Common myeloid progenitor, CD34-positive (primary cell): ENCODE results near the gene ANO3.

Experiments used
- CTCF ChIA-PET: fragments of 350-600 bp; sonication (Branson Sonifier 250); formaldehyde crosslinking; loops from one replicate; lab custom pipeline; 2021; ENCODE audit warnings: antibody characterized with exemption; lab: Charles Lee
- POLR2A ChIA-PET: fragments of 350-600 bp; sonication (Branson Sonifier 250); formaldehyde crosslinking; loops from one replicate; lab custom pipeline; 2021; ENCODE audit warnings: antibody characterized with exemption; lab: Charles Lee
- DNase-seq, 3 donors: peaks; one replicate each; pipeline versions ENCODE4 v3.0.0 to v3.0.0-alpha.2; 2013
- H3K27ac ChIP-seq, 2 experiments: 1 replicate in 1 of 2; 2 replicates in 1 of 2; pipeline ENCODE4 v1.7.0; 2013; ENCODE audit warnings: inconsistent platforms in 2 of 2, low read length in 2 of 2, mild to moderate bottlenecking in 2 of 2, low read depth in 1 of 2, moderate library complexity in 1 of 2; ENCODE audit not compliant: severe bottlenecking in 2 of 2, insufficient read depth in 1 of 2, poor library complexity in 1 of 2
- H3K27me3 ChIP-seq, 5 experiments: replicated peaks in 2 of 5; 1 replicate in 3 of 5; 2 replicates in 2 of 5; pipeline versions ENCODE4 v1.6.1 to v1.7.0; 2013; ENCODE audit warnings: low read length in 4 of 5, mild to moderate bottlenecking in 2 of 5, moderate library complexity in 2 of 5, inconsistent platforms in 1 of 5; ENCODE audit not compliant: insufficient read depth in 5 of 5, control insufficient read depth in 4 of 5
- H3K36me3 ChIP-seq, 4 experiments: 1 replicate in 2 of 4; 2 replicates in 2 of 4; pipeline versions ENCODE4 v1.6.1 to v1.7.0; 2013; ENCODE audit warnings: low read length in 3 of 4, control low read depth in 1 of 4, mild to moderate bottlenecking in 1 of 4; ENCODE audit not compliant: control insufficient read depth in 4 of 4, insufficient read depth in 4 of 4
- H3K4me1 ChIP-seq, 4 experiments: 1 replicate in 3 of 4; 2 replicates in 1 of 4; pipeline versions ENCODE4 v1.6.1 to v1.7.1; 2013; ENCODE audit warnings: low read length in 3 of 4, mild to moderate bottlenecking in 3 of 4, control low read depth in 1 of 4, inconsistent platforms in 1 of 4, moderate library complexity in 1 of 4; ENCODE audit not compliant: control insufficient read depth in 4 of 4, insufficient read depth in 4 of 4; ENCODE audit errors: control extremely low read depth in 1 of 4
- H3K4me3 ChIP-seq, 7 experiments: 1 replicate in 4 of 7; 2 replicates in 3 of 7; pipeline versions ENCODE4 v1.5.1 to v1.7.0; 2013; ENCODE audit warnings: mild to moderate bottlenecking in 7 of 7, low read length in 6 of 7, moderate library complexity in 6 of 7, inconsistent platforms in 2 of 7, low read depth in 2 of 7, control low read depth in 1 of 7; ENCODE audit not compliant: insufficient read depth in 4 of 7, control insufficient read depth in 1 of 7; ENCODE audit errors: extremely low read depth in 1 of 7
- H3K9me3 ChIP-seq, 5 experiments: 1 replicate in 4 of 5; 2 replicates in 1 of 5; pipeline versions ENCODE4 v1.6.1 to v1.7.1; 2013; ENCODE audit warnings: low read length in 4 of 5, mild to moderate bottlenecking in 2 of 5, inconsistent platforms in 1 of 5, low read depth in 1 of 5, moderate library complexity in 1 of 5; ENCODE audit not compliant: control insufficient read depth in 4 of 5, insufficient read depth in 2 of 5; ENCODE audit errors: control extremely low read depth in 1 of 5
- WGBS: methylation state at CpG from one replicate; pipeline ENCODE4 v1.1.5; 2013; ENCODE audit not compliant: insufficient coverage; 5-methylcytosine and 5-hydroxymethylcytosine counted together

The ANO3 gene

GRCh38 chr11:26608507-26609146, 276.7 kb downstream of the ANO3 start:
- POLR2A ChIA-PET = no interaction called here

GRCh38 chr11:26613759-26614158, 281.8 kb downstream of the ANO3 start:
- 63% methylated on average over 2 of the region's 2 CpGs for WGBS
- Histone ChIP-seq H3K36me3 (no peaks in the 10 kb centered on the region), H3K4me1 (no peaks in the 10 kb centered on the region), H3K4me3 (no peak overlapping the region), H3K9me3 (peaks cover 0 to 3% (median 0%) of the 10 kb centered on the region in 5 experiments), H3K27me3 (no peaks in the 10 kb centered on the region), H3K27ac (no peak overlapping the region)
- ChIA-PET POLR2A (no interaction called here), CTCF (no interaction called here)
- no peak for DNase-seq

More at GRCh38 chr11:26608507-26609146, 276.7 kb downstream of the ANO3 start:
- WGBS = 82% methylated on average over 8 of the region's 9 CpGs
- H3K27ac ChIP-seq = no peak overlapping the region
- no peak overlapping the region for H3K4me3 ChIP-seq
- H3K4me1 ChIP-seq = no peaks in the 10 kb centered on the region
- CTCF ChIA-PET = no interaction called here
- DNase-seq = no peak
- no peaks in the 10 kb centered on the region for H3K27me3 ChIP-seq
- H3K36me3 ChIP-seq = no peaks in the 10 kb centered on the region
- peaks cover 0 to 3% (median 0%) of the 10 kb centered on the region in 5 experiments for H3K9me3 ChIP-seq

- Histone ChIP-seq H3K4me3 (no peak overlapping the region), H3K27me3 (no peaks in the 10 kb centered on the region), H3K27ac (no peak overlapping the region), H3K9me3 (peaks cover 0 to 3% (median 0%) of the 10 kb centered on the region in 5 experiments), H3K36me3 (no peaks in the 10 kb centered on the region), H3K4me1 (no peaks in the 10 kb centered on the region)
- CTCF ChIA-PET = no interaction called here
- POLR2A ChIA-PET = no interaction called here
- no CpG with 5 or more reads among the region's 1 CpG for WGBS
- DNase-seq = no peak
These were observed 286.5 kb downstream of the ANO3 start for GRCh38 chr11:26618441-26618840.

GRCh38 chr11:26620282-26621045, 288.5 kb downstream of the ANO3 start:
- no peaks in the 10 kb centered on the region for H3K9me3 ChIP-seq
- POLR2A ChIA-PET = no interaction called here
- no peaks in the 10 kb centered on the region for H3K36me3 ChIP-seq
- no peak for DNase-seq
- no peaks in the 10 kb centered on the region for H3K4me1 ChIP-seq
- H3K27me3 ChIP-seq = no peaks in the 10 kb centered on the region
- 100% methylated on average over 1 of the region's 1 CpG for WGBS
- CTCF ChIA-PET = no interaction called here
- no peak overlapping the region for H3K27ac ChIP-seq
- H3K4me3 ChIP-seq = no peak overlapping the region

DNA sequence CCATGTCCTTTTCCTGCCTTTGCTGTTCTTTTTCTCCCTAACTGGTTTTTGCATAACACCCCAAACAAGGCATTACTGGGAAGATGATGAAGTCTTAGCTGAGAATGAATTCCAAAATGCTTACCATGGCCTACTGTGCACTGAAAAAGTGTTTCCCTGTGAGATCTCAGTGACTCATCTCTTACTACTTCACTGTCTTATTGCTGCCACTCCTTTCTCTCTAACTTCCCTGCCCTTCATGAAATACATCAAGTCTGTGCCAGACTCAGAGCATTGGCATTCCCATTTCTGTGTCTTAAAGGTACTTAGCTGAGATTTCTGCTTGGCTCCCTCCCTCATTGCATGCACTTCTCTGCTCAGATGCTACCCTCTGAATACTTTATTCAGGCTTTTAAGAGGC, 289.2 kb downstream of the ANO3 start:
- H3K36me3 ChIP-seq = no peaks in the 10 kb centered on the region
- no peak for DNase-seq
- POLR2A ChIA-PET = no interaction called here
- no peaks in the 10 kb centered on the region for H3K27me3 ChIP-seq
- H3K4me3 ChIP-seq = no peak overlapping the region
- no peak overlapping the region for H3K27ac ChIP-seq
- H3K9me3 ChIP-seq = no peaks in the 10 kb centered on the region
- H3K4me1 ChIP-seq = no peaks in the 10 kb centered on the region
- CTCF ChIA-PET = no interaction called here

GRCh38 chr11:26622181-26622580, 290.3 kb downstream of the ANO3 start:
- Histone ChIP-seq H3K27me3 (no peaks in the 10 kb centered on the region), H3K27ac (no peak overlapping the region), H3K9me3 (no peaks in the 10 kb centered on the region), H3K4me1 (no peaks in the 10 kb centered on the region), H3K36me3 (no peaks in the 10 kb centered on the region), H3K4me3 (no peak overlapping the region)
- no peak for DNase-seq
- POLR2A ChIA-PET = no interaction called here
- CTCF ChIA-PET = no interaction called here
- 76% methylated on average over 2 of the region's 2 CpGs for WGBS

- ChIA-PET CTCF (no interaction called here), POLR2A (no interaction called here)
- Histone ChIP-seq H3K4me3 (no peak overlapping the region), H3K27ac (no peak overlapping the region), H3K27me3 (no peaks in the 10 kb centered on the region), H3K36me3 (no peaks in the 10 kb centered on the region), H3K4me1 (no peaks in the 10 kb centered on the region), H3K9me3 (no peaks in the 10 kb centered on the region)
- no peak for DNase-seq
- WGBS = no CpG with 5 or more reads among the region's 2 CpGs
These were observed 291.2 kb downstream of the ANO3 start for GRCh38 chr11:26623076-26623659.
